Liver (tissue), 3 donors: Measurements from ENCODE around the gene GPBP1L1.

Experiments used
- CTCF ChIP-seq: fragments of 150-350 bp; IDR thresholded peaks from 2 replicates; pipeline ENCODE4 v1.5.1; 2017; ENCODE audit warnings: improper control_type of control experiment, low read depth, low read length; ENCODE audit not compliant: missing input control
- RAD21 ChIP-seq, 2 donors: IDR thresholded peaks; 2 replicates each; pipeline ENCODE4 v1.6.1; 2016; ENCODE audit warnings: antibody characterized with exemption in 2 of 2, mild to moderate bottlenecking in 2 of 2
- donor health status: healthy.
- donor health status: healthy.

- TF ChIP-seq CTCF, result no peak
- no peak for TF ChIP-seq RAD21 (IDR thresholded peaks at IDR 0.05)
Observed at GRCh38 chr1:45620588-45621500, 65.5 kb downstream of the GPBP1L1 start.
